Stimulated activated naive CD8-positive, alpha-beta T cell treated with anti-CD3 and anti-CD28 coated beads, Interleukin-15, Interleukin-2, amounts not matched to agents 100 U/mL and 50 U/mL, for 24 hours (primary cell): ENCODE measurements around the gene LGALS1.
A peak's percentile ranks its signal among the peaks of the same experiment; 100 is the strongest.

ENCODE experiments used
- ATAC-seq: fragments of 150-1000 bp; cut with Tn5 transposase; one replicate; pipeline ENCODE4 v1.10.0; 2021
- DNase-seq: peaks from one replicate; pipeline ENCODE4 v3.0.0; 2021

LGALS1 gene

GRCh38 chr22:37662039-37662438 is 13.4 kb upstream of the LGALS1 start:
- ATAC-seq (no peak), DNase-seq (no peak)

GRCh38 chr22:37663521-37664140 is 11.8 kb upstream of the LGALS1 start:
- ATAC-seq (no peak), DNase-seq (no peak)

GRCh38 chr22:37664249-37665101 is 11.0 kb upstream of the LGALS1 start:
- ATAC-seq: no peak
- no peak for DNase-seq

GRCh38 chr22:37665487-37665886 is 9.9 kb upstream of the LGALS1 start:
- ATAC-seq: no peak

GRCh38 chr22:37669586-37669985 is 5.8 kb upstream of the LGALS1 start:
- ATAC-seq: no peak
- DNase-seq: no peak

More at GRCh38 chr22:37665487-37665886, 9.9 kb upstream of the LGALS1 start:
- no peak for DNase-seq

GRCh38 chr22:37672206-37672919 is 3.1 kb upstream of the LGALS1 start:
- ATAC-seq (no peak), DNase-seq (peak; percentile 26)

GRCh38 chr22:37672920-37673455 is 2.4 kb upstream of the LGALS1 start:
- ATAC-seq: no peak
- peak; percentile 63 for DNase-seq

GRCh38 chr22:37674248-37674647 is 1.2 kb upstream of the LGALS1 start:
- no peak for ATAC-seq
- DNase-seq: no peak

GRCh38 chr22:37675930-37676735 is 697 bp downstream of the LGALS1 start:
- DNase-seq: peak; percentile 53
- no peak for ATAC-seq

GRCh38 chr22:37676736-37677492 is 1.5 kb downstream of the LGALS1 start:
- DNase-seq (peak; percentile 95), ATAC-seq (peak; percentile 77)

- ATAC-seq: peak; percentile 5
These were observed 2.1 kb downstream of the LGALS1 start for GRCh38 chr22:37677493-37677974.

GRCh38 chr22:37678372-37678771 is 2.9 kb downstream of the LGALS1 start:
- no peak for ATAC-seq
- DNase-seq: no peak

More at GRCh38 chr22:37677493-37677974, 2.1 kb downstream of the LGALS1 start:
- no peak for DNase-seq

GRCh38 chr22:37679670-37680069 is 4.2 kb downstream of the LGALS1 start:
- DNase-seq: no peak

GRCh38 chr22:37680191-37680851 is 4.9 kb downstream of the LGALS1 start:
- DNase-seq (no peak), ATAC-seq (no peak)

More at GRCh38 chr22:37679670-37680069, 4.2 kb downstream of the LGALS1 start:
- no peak for ATAC-seq

- DNase-seq (no peak), ATAC-seq (no peak)
These were observed 5.6 kb downstream of the LGALS1 start for GRCh38 chr22:37681001-37681424.

GRCh38 chr22:37681556-37682049 is 6.2 kb downstream of the LGALS1 start:
- ATAC-seq: peak; percentile 54
- peak; percentile 83 for DNase-seq

GRCh38 chr22:37684803-37685615 is 9.6 kb downstream of the LGALS1 start:
- DNase-seq (no peak), ATAC-seq (no peak)

- DNase-seq (peak; percentile 77), ATAC-seq (peak; percentile 79)
These were observed 10.9 kb downstream of the LGALS1 start, which contains the start of gene NOL12 for GRCh38 chr22:37686002-37686982. Gene NOL12 (plus strand): TSS chr22:37686343. CDS start chr22:37686393, 50 bp downstream.
